HG02623 (cell line): Measurements from ENCODE around the gene KCNJ6.
"Not testable (repeated sequence)": the region's sequence is repeated elsewhere in the genome, so short reads cannot be mapped to it uniquely, and the experiment has no call there.

ENCODE experiments used
- ATAC-seq: cut with Tn5 transposase; IDR thresholded peaks from one replicate; pipeline ENCODE4 v1.9.1; 2021; ENCODE audit warnings: moderate library complexity; ENCODE audit not compliant: unreplicated experiment

Gene KCNJ6

DNA sequence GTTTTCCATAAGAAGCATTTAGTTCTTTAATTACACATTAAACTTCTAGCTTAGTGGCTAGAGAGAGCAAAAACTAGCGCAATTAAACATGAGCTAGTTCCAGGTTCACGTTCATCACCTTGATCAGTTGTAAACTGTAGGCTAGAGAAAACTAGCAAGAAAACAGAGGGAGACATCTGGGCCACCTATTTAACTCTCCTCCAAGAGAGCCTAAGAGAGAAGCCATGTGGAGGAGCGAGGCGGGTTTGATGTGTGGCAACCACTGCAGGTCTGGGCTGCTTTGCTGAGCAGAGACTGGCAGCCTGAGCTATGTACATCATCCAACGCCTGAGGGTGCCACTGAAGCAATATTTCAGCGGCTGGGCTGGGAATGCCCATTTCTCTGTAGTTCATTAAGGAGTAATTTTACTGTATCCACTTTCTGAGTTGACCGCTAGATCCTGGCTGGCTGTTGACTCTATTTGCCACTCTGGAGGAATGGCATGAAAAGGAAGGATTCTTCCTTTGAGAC, 296.7 kb downstream of the KCNJ6 start:
- ATAC-seq = no peak

DNA sequence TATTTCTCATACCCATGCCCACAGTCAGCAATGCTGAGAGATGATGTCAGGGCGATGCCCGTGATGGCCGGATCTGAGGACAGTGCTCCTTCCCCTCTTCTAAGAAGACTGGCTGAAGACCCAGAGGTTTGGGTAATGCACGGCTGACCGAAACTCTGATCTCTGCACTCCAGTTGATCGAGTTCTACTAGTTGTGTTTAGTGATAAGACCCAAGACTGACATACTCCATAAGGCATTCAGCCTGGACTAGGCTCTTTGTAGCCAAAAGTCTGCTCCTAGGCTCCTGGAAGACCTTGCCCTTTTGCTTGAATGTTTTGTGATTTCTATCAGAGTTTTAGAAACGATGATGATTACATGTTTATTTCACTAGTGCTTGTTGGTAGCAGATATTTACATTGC, 298.2 kb downstream of the KCNJ6 start:
- no peak for ATAC-seq

DNA sequence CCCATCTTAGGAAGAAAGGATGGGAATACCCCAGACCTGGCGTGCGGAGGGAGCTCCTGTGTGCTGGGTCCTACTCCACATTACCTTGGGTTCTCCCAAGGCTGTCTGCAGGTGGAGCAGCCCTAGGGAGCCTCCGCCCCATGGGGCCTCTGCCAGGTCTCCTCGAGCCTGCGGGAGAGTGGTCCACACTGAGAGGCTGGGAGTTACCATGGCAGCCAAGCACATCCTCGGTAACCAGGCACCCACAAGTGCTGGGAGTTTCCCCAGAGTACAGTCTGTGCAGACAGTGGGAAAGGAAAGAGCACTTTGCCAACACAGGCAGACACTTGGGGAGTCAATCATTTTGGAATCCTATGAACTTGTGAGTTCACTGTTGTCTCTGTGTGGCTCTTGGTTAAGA, 300.3 kb downstream of the KCNJ6 start:
- no peak for ATAC-seq

DNA sequence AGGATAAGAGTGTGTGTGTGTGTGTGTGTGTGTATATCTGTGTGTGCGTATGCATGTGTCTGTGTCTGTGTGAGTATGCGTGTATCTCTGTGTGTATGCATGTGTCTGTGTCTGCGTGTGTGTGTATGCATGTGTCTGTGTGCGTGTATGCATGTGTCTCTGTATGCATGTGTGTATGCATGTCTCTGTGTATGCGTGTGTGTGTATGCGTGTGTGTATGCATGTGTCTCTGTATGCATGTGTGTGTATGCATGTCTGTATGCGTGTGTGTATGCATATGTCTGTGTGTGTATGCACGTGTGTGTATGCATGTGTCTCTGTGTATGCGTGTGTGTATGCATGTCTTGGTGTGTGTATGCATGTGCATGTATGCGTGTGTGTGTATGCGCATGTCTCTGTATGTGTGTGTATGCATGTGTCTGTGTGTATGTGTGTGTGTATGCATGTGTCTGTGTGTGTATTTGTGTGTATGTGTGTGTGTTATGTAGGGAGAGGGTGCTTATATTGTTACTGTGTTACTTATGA, 301.8 kb downstream of the KCNJ6 start:
- no peak for ATAC-seq

DNA sequence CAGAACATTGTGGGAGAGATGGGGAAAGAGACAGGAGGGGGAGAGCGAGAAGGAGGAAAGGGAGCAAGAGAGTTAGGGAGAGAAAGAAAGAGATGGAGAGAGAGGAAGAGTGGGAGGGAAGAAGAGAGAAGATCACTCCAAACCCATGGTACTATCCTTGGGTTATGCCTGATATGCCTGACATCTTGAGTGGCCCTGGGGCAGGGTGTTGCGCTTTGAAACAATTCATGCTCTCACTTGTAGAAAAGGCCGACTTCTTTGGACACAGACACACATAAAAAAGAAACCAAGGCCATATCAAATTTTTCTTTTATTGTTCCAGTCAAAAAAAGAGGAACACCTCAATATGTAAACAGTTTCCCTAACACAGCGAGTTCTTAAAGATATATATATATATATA, 309.2 kb downstream of the KCNJ6 start:
- ATAC-seq = no peak

DNA sequence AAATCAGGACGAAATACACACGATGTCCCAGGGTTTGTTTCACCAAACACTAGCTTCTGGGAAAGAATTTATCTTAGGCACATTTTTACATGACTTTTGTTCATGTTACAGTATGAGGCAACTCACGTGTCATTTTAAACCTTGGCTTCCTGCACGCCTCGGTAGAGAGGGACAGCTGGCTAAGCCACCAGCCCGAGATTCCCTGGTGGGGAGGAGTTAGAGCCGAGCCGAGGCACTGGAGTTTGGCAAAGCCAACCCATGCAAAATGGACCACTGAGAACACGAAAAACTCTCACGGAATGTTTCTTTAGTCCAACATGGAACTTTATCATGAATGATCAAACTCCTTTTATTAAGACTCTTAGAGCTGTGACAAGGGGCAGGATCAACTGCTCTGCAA, 309.7 kb downstream of the KCNJ6 start:
- no peak for ATAC-seq

DNA sequence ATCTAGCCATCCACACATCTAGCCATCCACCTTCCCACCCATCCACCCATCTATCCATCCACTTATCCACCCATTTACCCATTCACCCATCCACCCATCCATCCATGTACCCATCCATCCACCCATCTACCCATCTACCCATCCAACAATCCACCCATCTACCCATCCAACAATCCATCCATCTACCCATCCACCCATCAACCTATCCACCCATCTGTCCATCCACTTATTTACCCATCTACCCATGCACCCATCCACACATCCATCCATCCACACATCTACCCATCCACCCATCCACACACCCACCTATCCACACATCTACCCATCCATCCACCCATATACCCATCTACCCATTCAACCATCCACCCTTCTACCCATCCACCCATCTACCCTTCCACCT, 311.3 kb downstream of the KCNJ6 start:
- no peak for ATAC-seq

DNA sequence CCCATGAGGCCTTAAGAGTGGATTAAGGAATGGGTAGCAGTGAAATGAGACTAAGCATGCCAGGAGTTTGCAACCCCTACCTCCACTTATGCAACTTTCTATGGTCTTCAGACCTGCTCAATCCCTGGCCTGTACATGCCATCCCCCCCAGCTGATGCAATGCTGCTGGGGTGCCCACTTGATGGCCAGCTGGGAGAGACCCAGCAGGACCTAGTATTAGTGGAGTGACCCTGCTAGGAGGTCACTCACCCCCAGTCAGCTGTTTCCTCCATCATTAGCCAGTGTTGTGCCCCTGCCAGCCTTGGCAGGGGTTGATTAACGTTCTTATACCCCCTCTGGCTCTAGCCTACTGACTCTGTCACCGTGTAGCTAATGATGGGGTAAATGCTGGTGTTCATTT, 313.1 kb downstream of the KCNJ6 start:
- ATAC-seq = no peak

DNA sequence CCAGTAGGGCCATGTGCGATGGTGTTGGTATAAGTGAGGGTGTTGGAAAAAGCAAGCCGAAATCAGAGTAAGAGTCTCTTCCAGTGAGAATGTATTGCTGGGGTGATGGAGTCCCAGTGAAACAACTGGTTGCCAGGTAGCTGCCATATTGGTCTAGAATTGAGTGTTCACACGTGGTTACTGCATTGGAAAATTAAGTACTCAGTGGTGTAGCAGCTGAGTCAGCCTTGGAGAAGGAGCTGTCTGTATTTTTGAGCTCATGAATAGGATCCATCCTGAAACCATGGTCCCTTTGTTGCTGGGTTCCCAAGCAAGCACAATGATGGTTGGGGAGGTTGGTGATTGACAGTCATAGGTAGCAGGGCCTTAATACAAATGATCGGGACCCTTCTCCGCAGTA, 314.3 kb downstream of the KCNJ6 start:
- no peak for ATAC-seq

DNA sequence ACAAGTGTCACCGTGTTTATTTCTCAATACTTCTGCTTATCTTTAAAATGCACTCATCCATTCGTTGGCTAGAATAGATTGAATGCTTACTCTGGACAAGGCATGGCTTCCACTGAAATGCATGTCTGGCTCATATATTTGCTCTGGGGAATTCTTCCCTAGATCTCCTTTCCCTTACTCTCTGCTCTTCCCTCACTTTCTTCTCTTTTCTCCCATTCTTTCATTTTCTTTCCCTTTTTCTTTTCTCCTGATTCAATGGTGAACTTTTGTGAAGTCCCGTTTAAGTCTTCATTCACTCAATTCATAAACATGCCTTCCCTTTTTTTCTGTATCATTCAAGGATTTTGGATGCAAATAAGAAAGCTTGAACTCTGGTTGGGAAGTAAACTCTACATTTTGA, 315.2 kb downstream of the KCNJ6 start:
- ATAC-seq = no peak

DNA sequence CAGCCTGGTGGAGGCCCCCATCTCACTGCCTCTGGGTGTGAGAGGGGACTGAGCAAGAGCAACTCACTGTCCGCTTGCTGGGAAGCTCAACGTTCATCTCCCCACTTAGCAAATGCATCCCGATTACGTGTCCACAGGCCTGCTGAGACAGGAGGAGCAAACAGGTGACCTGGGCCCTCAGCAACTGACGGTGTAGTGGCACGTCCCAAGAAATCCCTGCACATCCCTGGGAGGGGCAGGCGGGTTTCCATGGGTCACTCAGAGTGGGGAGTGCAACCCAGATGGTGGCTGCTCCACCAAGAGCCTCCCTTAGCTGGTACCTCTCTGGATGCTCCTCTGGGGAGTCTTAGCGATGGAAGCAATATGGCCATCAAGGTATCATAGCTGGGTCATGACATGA, 320.3 kb downstream of the KCNJ6 start:
- no peak for ATAC-seq

DNA sequence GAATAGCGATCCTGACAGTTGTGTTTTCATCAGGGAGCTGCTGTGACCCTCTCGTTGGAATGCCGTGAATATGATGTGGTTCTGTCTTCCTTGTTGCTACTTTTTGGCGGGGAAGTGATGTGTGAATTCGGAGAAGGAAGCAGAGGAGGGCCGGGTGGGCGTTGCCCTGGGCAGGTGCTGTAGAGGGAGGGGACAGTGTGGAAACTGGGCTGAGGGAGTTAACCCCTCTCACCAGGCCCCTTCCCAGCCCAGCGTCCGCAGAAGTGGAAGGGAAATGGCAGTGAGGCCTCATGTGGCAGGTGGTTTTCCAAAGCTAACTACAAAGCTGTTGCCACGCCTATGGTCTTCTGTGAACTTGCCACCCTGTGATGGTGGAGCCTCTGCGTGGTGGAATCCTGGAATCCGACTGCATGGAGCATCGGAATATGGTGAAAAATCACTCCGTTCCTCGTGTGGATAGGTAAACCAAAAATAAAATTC, 321.7 kb downstream of the KCNJ6 start:
- no peak for ATAC-seq

DNA sequence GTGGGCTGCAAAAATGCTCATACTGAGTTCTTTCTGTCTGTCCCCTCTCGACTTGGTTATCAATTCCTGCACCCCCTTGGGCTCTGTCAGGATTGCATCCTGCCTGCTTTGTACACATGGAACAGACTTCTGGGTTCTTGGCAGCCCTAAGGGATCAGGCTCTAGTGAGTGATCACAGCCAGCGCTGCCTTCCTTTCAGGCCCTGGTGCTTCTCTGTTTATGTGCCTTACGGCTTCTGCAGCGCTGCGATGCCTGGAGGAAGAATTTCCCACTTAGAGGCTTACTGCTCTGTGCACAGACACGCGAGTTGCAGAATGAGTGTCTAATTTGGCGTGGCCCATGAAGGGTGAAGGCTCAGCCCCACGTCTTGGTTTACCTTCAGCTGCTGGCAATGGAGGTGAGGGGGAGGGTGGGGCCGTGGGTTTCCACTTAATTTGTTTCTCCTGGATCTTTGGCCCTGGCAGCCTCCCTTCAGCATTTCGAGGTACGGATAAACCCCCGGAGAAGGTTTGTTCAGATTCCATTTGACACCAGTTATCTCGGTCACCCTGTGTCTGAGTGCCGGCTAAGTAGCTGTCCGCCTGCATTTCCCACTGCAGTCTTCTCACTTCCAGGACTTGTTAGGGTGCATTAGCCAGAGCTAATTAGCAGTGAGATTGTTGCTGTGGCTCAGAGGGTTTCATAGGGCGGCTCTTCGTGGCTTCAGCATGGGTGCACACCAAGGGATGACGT, 322.4 kb downstream of the KCNJ6 start:
- ATAC-seq = no peak

DNA sequence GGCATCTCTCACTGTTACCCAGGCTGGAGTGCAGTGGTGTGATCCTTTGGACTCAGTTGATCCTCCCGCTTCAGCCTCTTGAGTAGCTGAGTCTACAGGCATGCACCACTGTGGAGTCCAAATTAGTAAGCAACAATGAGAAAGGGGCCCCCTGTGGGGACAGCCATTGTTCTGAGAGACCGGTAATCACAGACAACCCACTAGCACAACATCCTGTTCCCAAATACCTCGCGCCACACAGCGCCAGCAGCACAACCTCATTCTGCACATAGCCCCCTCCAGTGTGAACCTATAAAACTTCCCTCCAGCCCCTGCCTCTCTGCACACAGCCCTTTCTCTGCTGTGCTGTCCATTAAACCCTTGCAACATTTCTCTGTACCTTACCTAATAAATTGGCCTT, 323.2 kb downstream of the KCNJ6 start:
- no peak for ATAC-seq

DNA sequence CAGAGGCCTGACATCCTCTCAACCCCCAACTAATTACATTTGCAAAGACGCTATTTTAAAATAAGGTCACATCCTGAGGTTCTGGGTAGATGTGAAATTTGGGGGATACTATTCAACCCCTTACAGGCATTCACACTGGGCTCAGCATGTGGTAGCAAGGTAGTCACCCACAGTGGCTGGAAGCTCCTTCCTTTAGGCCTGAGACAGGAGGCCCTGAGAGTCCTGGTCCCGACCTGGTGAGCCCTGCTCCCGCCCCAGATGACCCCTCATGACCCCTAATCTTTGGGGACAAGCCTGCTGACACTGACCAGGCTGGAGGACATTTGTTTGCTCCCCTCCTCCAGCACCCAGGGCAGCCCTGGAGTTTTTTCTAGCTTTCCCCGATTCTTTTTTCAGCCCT, 323.8 kb downstream of the KCNJ6 start:
- ATAC-seq = no peak

DNA sequence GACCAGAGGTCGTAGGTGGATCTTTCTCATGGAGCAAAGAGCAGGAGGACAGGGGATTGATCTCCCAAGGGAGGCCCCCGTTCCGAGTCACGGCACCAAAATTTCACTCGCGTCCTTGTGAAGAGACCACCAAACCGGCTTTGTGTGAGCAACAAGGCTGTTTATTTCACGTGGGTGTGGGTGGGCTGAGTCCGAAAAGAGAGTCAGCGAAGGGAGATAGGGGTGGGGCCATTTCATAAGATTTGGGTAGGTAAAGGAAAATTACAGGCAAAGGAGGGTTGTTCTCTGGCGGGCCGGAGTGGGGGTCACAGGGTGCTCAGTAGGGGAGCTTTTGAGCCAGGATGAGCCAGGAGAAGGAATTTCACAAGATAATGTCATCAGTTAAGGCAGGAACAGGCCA, 324.3 kb downstream of the KCNJ6 start:
- ATAC-seq = not testable (repeated sequence)

DNA sequence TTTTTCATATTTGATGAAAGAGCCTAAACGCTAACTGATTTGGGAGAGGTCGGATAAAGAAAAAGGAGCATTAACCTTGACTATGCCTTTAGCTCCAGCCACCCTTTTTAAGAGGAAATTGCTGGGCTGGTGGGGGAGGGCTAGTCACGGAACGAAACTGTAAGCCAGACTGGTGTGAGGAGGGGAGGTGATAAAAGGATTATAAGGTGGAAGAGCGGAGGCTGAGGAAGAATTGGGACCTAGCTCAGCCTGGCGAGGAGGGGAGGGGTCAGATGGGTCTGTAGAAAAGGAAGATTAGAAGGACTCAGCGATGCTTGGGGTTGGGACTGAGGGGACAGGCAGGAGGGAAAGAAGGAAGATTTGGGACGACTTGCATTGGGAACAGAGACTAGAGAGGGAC, 325.4 kb downstream of the KCNJ6 start:
- ATAC-seq = not testable (repeated sequence)

DNA sequence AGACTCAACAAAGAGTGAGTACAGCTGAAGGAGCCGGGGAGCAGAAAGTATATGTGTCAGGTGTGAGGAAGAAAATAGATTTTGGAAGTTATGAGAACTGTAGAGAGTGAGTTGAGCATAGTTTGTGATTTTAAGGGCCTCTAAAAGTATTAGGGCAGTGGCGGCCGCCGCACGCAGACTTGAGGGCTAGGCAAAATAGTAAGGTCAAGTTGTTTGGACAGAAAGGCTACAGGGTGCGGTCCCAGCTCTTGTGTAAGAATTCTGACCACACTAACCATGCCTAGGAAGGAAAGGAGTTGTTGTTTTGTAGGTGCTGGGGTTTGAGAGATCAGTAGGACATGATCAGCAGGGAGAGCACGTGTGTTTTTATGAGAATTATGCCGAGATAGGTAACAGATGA, 327.6 kb downstream of the KCNJ6 start:
- ATAC-seq = not testable (repeated sequence)

DNA sequence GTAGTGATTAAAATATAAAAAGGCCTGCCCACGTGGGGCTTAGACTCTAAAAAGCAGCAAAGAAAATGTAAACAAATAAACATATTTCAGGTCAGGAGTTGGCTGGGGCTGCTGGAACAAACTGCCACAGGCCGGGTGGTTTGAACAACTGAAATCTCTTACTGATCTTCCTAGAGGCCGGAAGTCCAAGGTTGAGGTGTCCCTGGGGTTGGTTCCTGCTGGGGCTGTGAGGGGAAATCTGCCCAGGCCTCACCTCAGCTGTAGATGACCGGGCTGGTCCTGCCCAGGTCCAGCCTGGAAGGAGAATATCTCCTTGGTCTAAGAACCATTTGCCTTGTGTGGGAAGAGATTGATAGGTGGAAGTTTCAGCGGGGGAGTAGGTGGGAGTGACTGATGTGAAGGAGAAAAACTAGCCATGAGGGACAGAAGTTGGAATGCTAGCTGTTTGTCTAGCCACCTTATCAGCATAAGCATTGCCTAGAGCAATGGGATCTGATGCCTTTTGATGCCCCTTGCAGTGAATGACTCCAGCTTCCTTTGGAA, 328.6 kb downstream of the KCNJ6 start:
- ATAC-seq = no peak

DNA sequence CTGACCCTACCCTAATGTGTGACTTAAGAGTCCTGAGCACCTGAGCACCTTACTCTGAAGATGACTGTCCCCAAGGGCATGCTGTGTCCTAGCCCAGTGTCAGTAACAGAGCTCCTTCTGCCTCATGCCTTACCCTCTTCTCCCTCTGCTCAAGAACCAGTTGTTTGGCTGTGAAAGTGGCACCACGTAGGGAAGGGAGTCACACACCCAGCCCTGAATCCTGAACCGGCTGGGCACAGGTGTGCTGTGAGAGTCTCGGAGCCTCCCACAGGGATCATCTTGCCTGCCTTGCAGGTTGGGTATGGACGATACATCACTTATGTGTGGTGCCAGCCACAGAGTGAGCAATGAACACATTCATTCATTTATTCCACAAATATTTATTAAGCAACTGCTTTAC, 329.1 kb downstream of the KCNJ6 start:
- ATAC-seq = no peak

DNA sequence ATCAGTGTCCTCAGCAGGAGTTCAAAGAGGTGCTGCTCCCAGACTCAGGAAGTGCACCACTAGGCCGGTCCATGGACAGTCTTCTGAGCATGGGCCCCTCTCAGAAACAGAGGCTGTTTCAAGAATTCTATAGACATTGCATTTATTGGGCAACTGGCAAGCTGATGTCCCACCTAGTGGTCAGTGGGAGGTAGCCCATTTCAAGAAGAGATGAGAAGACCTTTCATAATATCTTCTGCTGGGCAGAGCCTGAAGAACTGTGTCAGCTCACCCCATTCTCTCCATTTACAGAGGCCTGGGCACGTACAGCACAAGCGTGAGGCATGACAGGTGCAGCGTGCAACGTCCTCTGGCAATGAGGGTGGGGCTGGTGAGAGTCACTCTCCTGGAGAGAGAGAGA, 333.7 kb downstream of the KCNJ6 start:
- no peak for ATAC-seq

DNA sequence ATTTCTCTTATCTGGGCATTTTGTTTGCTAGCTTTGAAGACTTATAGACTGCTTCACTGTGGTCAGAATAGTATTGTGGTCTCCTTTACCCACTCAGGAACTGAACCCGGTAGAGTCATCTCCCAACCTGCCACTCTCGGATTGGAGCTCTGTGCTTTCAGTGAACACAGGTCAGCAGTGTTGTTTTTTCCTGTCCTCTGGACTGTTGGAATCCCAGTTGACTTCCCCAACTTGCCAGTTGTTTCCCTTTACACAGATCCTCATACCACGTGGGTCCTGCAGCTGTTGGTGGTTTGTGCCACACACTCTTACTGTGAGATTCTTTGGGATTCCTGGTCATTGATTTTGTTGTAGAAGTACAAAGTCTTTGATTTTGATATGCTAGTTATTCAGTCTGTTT, 335.6 kb downstream of the KCNJ6 start:
- ATAC-seq = no peak

DNA sequence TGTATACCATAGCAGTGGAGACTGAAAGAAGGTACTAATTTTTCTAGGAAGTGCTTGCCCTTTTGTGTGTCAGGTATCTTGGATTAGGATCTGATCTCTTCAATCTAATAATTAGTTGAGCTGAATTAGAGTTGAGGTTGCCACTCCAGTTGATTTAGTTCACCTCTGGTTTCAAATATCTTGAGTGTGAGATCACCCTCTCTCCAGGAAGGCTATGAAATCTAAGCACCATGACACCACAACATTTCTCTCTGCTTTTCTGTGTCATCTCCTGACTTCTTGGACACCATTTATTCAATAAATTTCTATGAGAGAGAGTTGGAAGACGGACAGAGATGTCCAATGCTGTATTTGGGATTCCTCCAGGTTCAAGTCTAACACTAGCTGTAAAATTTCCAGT, 336.9 kb downstream of the KCNJ6 start:
- ATAC-seq = no peak
